GM12874 (cell line): ENCODE measurements around the gene CCDC40.

Source experiments
- TF ChIP-seq, protein P1 (sequence below): IDR thresholded peaks from 2 replicates; pipeline ENCODE4 v1.5.1; 2011; ENCODE audit warnings: low read depth, mild to moderate bottlenecking, control low read depth, low read length, moderate library complexity; ENCODE audit not compliant: insufficient read depth

CCDC40 gene

DNA sequence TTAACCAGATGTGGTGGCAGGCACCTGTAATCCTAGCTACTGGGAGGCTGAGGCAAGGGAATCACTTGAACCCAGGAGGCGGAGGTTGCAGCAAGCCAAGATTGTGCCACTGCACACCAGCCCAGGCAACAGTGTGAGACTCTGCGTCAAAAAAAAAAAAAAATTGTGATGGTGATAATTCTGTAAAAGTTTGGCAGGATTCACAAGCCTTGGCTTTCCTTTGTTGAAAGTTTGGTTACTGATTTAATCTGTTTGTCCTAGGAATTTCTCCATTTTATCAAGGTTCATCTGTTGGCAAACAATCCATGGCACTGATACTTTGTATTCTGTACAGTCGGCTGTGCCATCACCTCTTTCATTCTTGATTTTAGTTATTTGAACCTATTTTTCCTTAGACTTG lies 94.5 kb downstream of the CCDC40 start:
- TF ChIP-seq, protein P1, sequence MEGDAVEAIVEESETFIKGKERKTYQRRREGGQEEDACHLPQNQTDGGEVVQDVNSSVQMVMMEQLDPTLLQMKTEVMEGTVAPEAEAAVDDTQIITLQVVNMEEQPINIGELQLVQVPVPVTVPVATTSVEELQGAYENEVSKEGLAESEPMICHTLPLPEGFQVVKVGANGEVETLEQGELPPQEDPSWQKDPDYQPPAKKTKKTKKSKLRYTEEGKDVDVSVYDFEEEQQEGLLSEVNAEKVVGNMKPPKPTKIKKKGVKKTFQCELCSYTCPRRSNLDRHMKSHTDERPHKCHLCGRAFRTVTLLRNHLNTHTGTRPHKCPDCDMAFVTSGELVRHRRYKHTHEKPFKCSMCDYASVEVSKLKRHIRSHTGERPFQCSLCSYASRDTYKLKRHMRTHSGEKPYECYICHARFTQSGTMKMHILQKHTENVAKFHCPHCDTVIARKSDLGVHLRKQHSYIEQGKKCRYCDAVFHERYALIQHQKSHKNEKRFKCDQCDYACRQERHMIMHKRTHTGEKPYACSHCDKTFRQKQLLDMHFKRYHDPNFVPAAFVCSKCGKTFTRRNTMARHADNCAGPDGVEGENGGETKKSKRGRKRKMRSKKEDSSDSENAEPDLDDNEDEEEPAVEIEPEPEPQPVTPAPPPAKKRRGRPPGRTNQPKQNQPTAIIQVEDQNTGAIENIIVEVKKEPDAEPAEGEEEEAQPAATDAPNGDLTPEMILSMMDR: no peak

DNA sequence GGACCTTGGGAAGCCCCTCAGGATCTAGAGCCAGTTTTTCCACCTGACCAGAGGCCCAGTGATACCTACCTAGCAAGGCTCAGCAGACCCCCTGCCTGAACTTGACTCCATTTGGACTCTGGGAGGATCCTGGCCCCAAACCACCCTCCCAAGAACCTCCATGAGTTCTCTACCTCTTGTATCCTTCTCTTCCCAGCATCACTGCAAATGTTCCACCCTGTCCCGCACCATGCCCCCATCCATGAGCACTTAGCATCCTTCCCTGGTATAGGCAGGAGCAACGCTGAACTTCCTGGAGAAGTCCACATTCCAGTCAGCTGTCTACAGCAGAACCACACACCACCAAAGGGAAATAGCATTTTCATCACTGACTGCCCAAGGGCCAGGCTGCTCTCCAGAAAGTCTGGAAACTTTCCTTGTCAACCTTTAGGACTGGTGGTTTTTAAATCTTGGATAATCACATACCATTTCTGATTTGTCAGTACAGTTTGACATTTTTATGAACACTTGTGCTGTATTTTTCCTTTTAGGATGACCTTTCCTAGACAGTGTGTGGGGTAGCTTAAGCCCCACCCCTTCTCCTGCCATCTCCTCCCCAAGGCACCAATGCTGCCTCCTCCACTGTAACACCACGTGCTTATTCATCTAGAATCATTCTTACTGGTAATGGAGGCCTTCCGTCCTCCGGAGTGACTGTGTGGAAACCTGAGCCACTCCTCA lies 96.6 kb downstream of the CCDC40 start:
- TF ChIP-seq, protein P1: no peak

DNA sequence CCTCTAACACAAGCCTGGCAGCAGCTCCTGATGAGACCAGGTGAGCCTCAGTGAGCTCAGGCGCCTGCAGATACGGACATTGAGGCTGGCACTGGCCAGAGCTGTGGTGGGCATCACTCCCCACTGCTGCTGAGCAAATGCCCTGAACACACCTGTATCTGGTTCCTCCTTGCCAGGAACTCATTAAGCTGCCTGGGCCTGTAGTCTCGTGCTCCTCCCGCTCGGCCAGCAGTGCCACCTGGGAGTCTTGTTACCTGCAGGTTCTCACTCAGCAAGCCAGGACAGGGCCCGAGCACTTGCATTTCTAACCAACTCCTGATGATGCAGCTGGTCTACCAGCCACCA lies 97.2 kb downstream of the CCDC40 start:
- TF ChIP-seq, protein P1: no peak

GRCh38 chr17:80137131-80137530 lies 100.7 kb downstream of the CCDC40 start:
- TF ChIP-seq, protein P1: no peak

DNA sequence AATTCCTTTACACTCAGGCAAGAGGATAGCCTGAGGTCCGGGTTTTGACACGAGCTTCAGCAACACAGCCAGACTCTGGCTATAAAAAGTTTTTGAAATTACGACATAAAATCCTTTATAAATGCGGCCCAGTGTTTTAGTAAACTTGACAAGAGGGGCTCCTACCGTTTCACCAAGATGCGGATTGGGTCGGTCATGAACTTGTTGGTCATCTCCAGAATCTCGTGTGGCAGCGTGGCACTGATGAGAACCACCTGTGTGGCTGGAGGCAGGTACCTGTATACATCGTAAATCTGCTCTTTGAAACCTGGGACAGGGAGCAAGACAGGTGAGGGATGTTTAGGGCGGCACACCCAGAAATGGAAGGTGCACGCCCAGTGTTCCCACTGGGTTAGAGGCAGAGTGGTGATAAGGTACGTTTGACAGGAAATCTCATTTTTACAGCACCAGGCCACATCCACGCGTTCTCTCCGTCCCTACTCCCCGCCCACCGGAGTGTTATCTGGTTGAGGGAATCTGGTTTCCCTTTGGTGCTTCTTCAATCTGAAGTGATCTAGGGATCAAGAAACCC lies 102.5 kb downstream of the CCDC40 start:
- TF ChIP-seq, protein P1: no peak

DNA sequence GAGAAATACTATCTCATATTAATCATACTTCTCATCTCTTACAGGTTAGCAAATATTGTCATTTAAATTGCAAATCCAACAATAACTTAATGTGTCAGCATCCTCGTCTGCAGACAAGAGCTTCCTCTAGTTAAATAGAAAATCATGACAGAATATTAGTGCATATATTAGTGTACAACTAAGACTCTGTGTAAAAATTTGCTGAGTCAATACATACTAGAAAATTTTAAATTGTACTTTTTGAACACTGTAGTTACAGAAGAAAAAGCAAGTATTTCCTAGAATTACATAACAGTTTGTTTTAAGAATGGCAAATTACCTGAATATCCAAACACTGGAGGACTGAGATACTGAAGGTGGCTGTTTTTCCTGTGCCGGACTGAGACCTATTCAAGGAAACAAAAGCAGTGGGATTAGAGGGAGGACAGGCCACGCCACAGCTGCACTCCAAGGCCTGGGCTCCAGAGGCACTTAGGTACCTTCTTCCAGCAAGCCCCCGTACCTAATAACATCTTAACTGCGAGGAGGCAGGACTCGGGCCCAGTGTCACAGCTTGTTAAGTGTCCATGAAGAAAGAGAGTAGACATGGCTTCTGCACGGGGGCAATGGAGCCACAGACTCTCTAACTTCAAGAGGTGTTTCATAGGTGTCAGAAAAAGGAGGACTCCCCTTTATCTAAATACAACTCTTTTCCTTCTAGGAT lies 105.2 kb downstream of the CCDC40 start:
- TF ChIP-seq, protein P1: no peak

- TF ChIP-seq, protein P1: no peak
Measured at GRCh38 chr17:80142929-80143328, 106.5 kb downstream of the CCDC40 start.
